Activated T-cell treated with anti-CD3 and anti-CD28 coated beads, Interleukin-2, amount 50 U/mL, for 1 hour (primary cell): ENCODE data around the gene MRE11.
"Not testable (repeated sequence)": the region's sequence is repeated elsewhere in the genome, so short reads cannot be mapped to it uniquely, and the experiment has no call there.

ENCODE experiments used
- DNase-seq: peaks from one replicate; pipeline ENCODE4 v3.0.0-alpha.2; 2020

Gene MRE11

GRCh38 chr11:94418123-94418765 is 75.4 kb downstream of the MRE11 start:
- no peak for DNase-seq

DNA sequence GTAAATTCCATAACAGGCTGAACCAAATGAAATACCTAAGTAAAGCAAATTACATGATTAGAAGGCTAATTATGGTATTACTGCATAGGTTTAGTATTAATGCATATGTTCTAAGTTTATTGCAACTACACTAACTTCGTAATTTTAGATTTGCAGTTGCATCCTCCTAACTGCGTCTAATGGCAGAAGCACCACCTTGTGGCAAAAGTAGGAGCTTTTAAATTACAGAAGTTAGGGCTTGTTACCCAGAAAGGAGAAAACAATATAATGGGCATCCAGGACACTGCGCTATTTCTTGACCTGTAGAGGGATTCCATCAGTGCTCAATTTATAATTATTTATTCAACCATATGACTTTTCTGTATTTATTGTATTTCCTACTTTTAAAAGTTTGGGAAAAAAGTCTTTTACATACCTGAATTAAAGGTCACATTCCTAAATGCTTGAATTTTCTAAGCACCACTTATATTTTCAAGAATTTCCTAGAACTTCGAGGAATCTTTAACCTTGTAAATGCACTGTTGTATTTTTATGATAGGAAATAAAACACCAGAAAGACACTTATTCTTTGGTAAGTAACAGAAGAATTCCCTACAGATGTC is 76.2 kb downstream of the MRE11 start:
- no peak for DNase-seq

- DNase-seq: no peak
Observed at GRCh38 chr11:94405062-94405833, 88.4 kb downstream of the MRE11 start.

- no peak for DNase-seq
Observed at GRCh38 chr11:94402355-94402754, 91.3 kb downstream of the MRE11 start.

DNA sequence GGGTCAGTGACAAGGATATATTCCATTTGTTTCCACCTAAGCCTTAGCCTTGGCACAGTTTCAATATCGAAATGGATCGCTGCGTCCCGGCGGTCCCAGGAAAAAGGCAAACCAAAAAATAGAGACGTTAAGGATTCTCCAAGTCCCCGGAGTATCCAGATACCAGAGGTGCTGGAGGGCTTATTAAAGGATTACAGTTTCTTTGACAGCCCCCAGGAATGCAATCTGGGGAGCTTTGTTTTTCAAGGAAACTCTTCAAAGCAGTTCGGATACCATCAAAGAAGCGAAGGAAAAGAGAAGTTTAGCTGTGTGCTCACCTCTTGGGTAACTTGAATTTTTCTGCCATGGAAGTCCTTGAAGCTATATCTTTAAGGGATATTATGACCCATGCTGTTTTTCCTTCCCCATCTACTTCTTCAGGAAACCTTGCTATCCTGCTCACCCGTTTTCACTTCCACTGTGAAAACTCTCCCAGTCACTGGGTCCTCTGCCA is 91.8 kb downstream of the MRE11 start:
- no peak for DNase-seq

DNA sequence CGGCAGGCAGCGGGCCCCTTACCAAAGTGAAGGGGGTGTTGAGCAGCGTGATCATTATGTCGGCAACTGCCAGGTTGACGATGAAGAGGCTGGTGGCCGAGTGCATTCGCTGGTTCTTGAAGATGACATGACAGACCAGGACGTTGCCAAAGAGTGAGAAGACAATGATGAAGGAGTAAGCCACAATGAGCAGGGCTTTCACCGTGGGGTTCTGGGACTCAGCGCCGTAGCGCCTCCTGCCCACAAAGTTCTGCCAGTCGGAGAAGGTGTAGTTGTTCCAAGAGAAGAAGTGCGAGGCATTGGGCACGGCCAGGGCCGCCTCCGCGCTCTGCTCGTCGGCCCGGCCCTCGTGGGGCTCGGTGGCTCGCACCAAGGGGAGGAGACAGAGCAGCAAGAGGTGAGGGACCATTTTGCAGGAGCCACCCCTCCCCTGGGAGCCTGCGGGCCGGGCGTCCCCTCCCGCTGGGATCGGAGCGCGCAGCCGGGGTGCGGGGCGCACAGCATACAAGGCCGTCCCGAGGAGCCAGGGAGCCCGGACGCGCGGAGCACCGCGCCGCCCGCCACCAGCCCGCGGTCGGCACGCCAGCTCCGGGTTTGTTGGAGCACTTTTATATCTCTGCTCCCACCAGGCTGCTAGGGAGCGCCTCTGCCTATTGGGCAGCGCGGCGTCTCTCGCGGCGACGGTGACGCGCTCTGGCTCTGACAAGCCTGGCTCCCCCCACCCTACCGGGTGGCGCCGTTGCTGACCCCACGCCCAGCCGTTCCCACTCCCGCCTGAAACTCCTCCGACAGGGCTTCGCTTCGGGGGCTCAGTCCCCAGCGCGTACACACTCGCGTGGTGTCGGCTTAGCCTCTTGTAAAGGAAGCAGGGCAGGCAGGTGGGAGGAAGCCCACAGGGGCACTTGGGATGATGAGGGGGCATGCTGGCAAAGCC is 92.5 kb downstream of the MRE11 start, which contains the start of gene GPR83:
TSS of gene GPR83 (minus strand) at position 581 of the 934 bp plus-strand sequence. CDS start at position 409, 172 bp downstream.
- DNase-seq: no peak

DNA sequence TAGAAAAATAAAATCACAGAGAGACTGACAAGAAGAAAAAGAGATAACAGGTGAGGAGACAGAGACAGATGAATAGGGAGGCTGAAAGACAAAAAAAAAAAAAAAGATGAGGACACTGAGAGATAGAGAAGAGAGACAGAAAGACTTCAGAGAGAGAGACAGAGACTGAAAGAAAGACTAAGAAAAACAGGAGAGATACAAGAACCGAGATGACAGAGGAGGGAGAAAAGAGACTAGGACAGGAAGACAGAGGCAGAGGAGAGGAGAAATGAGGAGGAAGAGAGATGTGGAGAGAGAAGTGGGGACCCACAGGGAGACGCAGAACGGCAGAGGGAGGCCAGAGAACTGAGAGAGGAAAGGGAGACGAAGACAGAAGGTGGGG is 93.2 kb downstream of the MRE11 start:
- DNase-seq: no peak

DNA sequence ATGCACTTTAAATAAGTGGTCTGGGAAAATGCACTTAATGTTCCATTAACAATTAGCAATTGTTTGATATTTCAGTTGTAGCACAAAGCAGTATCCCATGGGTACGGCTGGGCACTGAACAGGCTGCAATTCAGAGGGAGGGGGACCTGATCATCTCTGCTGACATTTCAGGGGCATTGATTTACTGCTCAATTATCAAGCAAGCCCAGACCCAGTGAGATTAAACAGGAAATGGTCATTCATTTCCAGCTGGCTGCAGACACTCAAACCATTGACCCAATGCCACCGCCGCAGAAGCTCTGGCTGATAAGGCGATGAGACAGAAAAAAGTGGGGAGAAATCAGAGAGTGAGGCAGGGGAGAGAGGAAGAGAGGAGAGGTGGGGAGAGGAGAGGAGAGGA is 93.6 kb downstream of the MRE11 start:
- DNase-seq: no peak

GRCh38 chr11:94398101-94398500 is 95.5 kb downstream of the MRE11 start:
- no peak for DNase-seq

DNA sequence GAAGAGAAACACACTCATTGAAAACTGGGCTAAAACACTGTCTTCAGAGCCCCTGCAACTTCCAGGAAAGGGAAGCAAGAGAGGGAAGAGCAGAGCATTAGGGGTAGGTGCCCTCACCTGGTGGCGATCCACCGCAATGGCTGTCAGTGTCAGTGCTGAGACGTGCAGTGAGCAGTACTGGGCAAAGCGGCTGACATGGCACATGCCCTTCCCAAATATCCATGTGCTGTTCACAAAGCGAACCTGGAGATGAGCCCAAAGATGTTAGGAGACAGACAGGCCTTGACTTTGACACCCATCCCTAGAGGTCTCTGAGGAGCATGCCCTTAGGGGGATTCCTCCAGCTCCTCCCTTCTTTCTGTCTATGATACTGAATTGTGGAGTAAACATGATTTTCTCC is 97.4 kb downstream of the MRE11 start:
- no peak for DNase-seq

DNA sequence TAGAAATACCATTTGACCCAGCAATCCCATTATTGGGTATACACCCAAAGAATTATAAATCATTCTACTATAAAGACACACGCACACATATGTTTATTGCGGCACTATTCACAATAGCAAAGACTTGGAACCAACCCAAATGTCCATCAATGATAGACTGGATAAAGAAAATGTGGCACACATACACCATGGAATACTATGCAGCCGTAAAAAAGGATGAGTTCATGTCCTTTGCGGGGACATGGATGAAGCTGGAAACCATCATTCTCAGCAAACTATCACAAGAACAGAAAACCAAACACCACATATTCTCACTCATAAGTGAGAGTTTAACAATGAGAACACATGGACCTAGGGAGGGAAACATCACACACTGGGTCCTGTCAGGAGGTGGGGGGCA is 101.7 kb downstream of the MRE11 start:
- DNase-seq: not testable (repeated sequence)

DNA sequence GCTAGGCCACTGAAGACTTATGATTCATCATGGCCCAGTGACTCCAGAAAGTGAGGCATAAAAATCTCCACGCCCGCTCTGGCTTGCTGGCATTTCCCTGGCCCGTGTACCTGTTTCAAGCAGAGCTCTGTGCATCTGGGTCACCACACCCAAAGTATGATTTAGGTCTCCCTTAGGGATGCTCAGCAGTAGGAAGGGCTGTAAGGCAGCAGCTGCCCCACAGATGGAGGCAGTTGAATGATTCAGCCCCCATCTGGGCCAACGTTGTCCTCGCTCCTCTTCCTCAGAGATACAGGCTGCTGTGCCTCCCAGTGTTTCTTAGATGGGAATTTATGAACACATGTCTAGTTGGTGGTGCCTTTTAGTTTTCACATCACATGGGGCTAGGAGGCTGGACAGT is 114.0 kb downstream of the MRE11 start:
- no peak for DNase-seq

- no peak for DNase-seq
Observed at GRCh38 chr11:94376841-94377240, 116.8 kb downstream of the MRE11 start.

DNA sequence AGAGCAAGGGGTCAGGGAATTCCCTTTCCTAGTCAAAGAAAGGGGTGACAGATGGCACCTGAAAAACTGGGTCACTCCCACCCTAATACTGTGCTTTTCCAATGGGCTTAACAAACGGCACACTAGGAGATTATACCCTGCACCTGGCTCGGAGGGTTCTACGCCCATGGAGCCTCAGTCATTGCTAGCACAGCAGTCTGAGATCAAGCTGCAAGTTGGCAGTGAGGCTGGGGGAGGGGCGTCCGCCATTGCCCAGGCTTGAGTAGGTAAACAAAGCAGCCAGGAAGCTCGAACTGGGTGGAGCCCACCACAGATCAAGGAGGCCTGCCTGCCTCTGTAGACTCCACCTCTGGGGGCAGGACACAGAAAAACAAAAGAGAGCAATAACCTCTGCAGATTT is 123.1 kb downstream of the MRE11 start:
- not testable (repeated sequence) for DNase-seq
